ENCODE data around the gene KRT4. TPM values are rescaled to one million over a fixed set of nuclear protein-coding genes. Genes with fewer than 3 reads are reported as not detected.

KRT4 gene
- total RNA-seq, 1 experiment from 2014 or later = 20.7 TPM

DNA sequence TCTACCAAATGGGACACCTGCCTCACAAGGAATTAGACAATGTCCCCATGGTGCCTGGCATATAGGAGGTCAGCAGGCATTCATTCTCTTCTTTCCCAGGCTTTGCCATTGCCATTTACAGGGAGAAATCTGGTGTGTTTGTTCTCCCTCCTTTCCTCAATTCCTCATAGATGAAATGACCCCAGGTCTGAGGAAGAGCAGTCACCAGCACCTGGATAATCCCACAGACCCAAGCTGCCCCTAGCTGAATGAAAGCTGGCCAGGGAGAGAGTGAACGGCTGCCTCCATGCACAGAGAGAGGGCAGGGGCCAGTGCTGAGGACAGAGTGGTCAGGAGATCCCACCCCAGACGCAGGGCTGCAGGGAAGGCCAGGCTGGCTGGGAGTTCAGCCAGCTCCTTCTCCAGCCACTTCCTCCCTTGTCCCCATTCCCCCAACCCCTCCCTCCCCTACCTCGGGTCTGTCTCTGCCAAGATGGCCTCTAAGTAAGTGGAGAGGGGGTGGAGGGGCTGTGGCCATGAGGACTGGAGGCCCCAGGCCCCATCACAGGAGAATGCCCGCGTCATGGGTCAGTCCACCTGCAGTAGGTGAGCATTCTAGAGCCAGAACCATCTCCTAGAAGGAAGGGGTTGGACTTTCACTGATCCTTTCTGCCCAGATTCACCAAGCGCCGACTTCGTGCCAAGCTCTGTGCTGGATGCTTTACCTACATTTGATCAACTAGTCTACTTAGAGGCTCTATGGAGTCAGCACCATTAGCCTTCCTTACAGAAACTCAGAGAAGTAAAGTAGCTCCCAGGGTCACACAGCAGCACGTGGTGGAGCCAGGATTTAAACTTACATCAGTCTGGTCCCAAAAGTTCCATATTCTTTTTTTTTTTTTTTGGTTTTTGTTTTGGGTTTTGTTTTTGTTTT is 2.0 kb upstream of the KRT4 start:
- Histone ChIP-seq H3K4me2 (ENCODE audit: low read length) (no peak overlapping the region), H3K4me1 (ENCODE audit: insufficient read depth, low read length) (peaks cover 14% of the 10 kb centered on the region), H2AFZ (ENCODE audit: low read length) (no peak overlapping the region), H3K27ac (ENCODE audit: low read length) (no peak overlapping the region), H3K9me2 (replicated peaks; ENCODE audit: low read length) (no peaks in the 10 kb centered on the region), H3F3A (ENCODE audit: low read length, unreplicated experiment) (no peaks in the 10 kb centered on the region), H3K4me3 (ENCODE audit: low read length) (no peak overlapping the region), H4K20me1 (ENCODE audit: low read length) (no peaks in the 10 kb centered on the region), H3K9ac (ENCODE audit: low read length) (no peak overlapping the region), H3K36me3 (ENCODE audit: low read depth, low read length) (no peaks in the 10 kb centered on the region), H3K9me3 (ENCODE audit: low read length) (no peaks in the 10 kb centered on the region), H3K27me3 (ENCODE audit: low read length) (no peaks in the 10 kb centered on the region; the same call in 1 of the 2 replicates), H3K79me2 (ENCODE audit: low read length) (no peaks in the 10 kb centered on the region)
- POLR2A ChIA-PET (ENCODE audit: unreplicated experiment) = no interaction called here
- BruUV-seq (replicated peaks) = no TSS peak
- CTCF ChIA-PET = no interaction called here
- no peak for TF ChIP-seq EZH2phosphoT487 (IDR thresholded peaks at IDR 0.05; ENCODE audit: borderline replicate concordance, low read length)
- ATAC-seq (no peak), DNase-seq (no peak)
- intact Hi-C loops (cut with micrococcal nuclease) = no loop called here

DNA sequence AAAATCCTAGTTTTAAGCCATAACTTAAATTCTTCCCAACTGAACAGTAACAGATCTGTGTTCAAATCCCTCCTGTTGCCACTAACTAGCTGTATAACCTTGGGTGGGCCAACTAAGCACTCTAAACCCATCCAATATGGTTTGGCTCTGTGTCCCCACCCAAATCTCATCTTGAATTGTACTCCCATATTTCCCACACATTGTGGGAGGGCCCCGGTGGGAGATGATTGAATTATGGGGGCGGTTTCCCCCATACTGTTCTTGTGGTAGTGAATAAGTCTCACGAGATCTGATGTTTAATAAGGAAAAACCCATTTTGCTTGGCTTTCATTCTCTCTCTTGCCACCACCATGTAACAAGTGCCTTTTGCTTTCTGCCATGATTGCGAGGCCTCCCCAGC is 1.2 kb upstream of the KRT4 start:
- POLR2A ChIA-PET (ENCODE audit: unreplicated experiment) = no interaction called here
- H2AFZ ChIP-seq (ENCODE audit: low read length) = no peak overlapping the region
- CTCF ChIA-PET = no interaction called here
- no peak for DNase-seq
- no peaks in the 10 kb centered on the region for H3K79me2 ChIP-seq (ENCODE audit: low read length)
- BruUV-seq (replicated peaks) = no TSS peak
- intact Hi-C loops (cut with micrococcal nuclease) = no loop called here
- ATAC-seq = no peak
- peaks cover 14% of the 10 kb centered on the region for H3K4me1 ChIP-seq (ENCODE audit: insufficient read depth, low read length)
- no peak for TF ChIP-seq EZH2phosphoT487 (IDR thresholded peaks at IDR 0.05; ENCODE audit: borderline replicate concordance, low read length)
- TF ChIP-seq, protein P1, sequence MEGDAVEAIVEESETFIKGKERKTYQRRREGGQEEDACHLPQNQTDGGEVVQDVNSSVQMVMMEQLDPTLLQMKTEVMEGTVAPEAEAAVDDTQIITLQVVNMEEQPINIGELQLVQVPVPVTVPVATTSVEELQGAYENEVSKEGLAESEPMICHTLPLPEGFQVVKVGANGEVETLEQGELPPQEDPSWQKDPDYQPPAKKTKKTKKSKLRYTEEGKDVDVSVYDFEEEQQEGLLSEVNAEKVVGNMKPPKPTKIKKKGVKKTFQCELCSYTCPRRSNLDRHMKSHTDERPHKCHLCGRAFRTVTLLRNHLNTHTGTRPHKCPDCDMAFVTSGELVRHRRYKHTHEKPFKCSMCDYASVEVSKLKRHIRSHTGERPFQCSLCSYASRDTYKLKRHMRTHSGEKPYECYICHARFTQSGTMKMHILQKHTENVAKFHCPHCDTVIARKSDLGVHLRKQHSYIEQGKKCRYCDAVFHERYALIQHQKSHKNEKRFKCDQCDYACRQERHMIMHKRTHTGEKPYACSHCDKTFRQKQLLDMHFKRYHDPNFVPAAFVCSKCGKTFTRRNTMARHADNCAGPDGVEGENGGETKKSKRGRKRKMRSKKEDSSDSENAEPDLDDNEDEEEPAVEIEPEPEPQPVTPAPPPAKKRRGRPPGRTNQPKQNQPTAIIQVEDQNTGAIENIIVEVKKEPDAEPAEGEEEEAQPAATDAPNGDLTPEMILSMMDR (conservative IDR thresholded peaks at IDR 0.05; ENCODE audit: low read depth, low read length) = no peak
- TF ChIP-seq EZH2 (IDR thresholded peaks at IDR 0.05; ENCODE audit: low read length, unreplicated experiment) = no peak
- no peaks in the 10 kb centered on the region for H3K9me2 ChIP-seq (replicated peaks; ENCODE audit: low read length)
- H4K20me1 ChIP-seq (ENCODE audit: low read length) = no peaks in the 10 kb centered on the region
- no peaks in the 10 kb centered on the region; the same call in 1 of the 2 replicates for H3K27me3 ChIP-seq (ENCODE audit: low read length)
- no peak overlapping the region for H3K4me3 ChIP-seq (ENCODE audit: low read length)
- no peaks in the 10 kb centered on the region for H3K36me3 ChIP-seq (ENCODE audit: low read depth, low read length)
- H3K9me3 ChIP-seq (ENCODE audit: low read length) = no peaks in the 10 kb centered on the region
- H3K27ac ChIP-seq (ENCODE audit: low read length) = no peak overlapping the region
- no peak overlapping the region for H3K4me2 ChIP-seq (ENCODE audit: low read length)
- H3K9ac ChIP-seq (ENCODE audit: low read length) = no peak overlapping the region
- no peaks in the 10 kb centered on the region for H3F3A ChIP-seq (ENCODE audit: low read length, unreplicated experiment)

DNA sequence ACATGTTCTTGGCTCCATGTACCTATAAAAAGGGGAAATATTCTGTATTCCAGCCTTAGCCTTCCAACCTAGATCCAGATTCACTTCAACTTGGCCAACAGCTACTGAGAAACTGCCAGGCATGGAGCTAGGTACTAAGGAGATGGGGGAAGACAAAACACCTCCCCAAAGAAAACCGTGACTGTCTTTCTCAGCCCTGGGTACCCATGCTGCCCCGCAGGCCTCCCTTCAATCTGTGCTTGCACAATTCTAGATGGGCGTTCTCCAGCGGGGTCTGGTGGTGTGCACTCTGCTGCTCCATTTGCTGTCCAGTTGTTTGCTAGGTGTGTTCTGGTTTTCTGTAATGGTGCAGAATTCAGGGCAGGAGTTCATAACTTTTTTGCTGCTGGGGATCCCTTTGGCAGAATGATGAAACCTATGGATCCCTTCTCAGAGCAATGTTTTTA is 817 bp upstream of the KRT4 start:
- H3K36me3 ChIP-seq (ENCODE audit: low read depth, low read length) = no peaks in the 10 kb centered on the region
- H3K27ac ChIP-seq (ENCODE audit: low read length) = peak overlapping the region; percentile 62
- no peak overlapping the region for H3K4me2 ChIP-seq (ENCODE audit: low read length)
- no peaks in the 10 kb centered on the region; the same call in 1 of the 2 replicates for H3K27me3 ChIP-seq (ENCODE audit: low read length)
- H2AFZ ChIP-seq (ENCODE audit: low read length) = no peak overlapping the region
- intact Hi-C loops (cut with micrococcal nuclease) = no loop called here
- H3K4me1 ChIP-seq (ENCODE audit: insufficient read depth, low read length) = peaks cover 14% of the 10 kb centered on the region
- H3K9me2 ChIP-seq (replicated peaks; ENCODE audit: low read length) = no peaks in the 10 kb centered on the region
- no peaks in the 10 kb centered on the region for H3K79me2 ChIP-seq (ENCODE audit: low read length)
- CTCF ChIA-PET = no interaction called here
- no peak overlapping the region for H3K9ac ChIP-seq (ENCODE audit: low read length)
- BruUV-seq (replicated peaks) = no TSS peak
- POLR2A ChIA-PET (ENCODE audit: unreplicated experiment) = no interaction called here
- H3K9me3 ChIP-seq (ENCODE audit: low read length) = no peaks in the 10 kb centered on the region
- DNase-seq = no peak
- ATAC-seq = no peak
- H4K20me1 ChIP-seq (ENCODE audit: low read length) = no peaks in the 10 kb centered on the region
- no peaks in the 10 kb centered on the region for H3F3A ChIP-seq (ENCODE audit: low read length, unreplicated experiment)
- H3K4me3 ChIP-seq (ENCODE audit: low read length) = no peak overlapping the region
- no peak for TF ChIP-seq EZH2phosphoT487 (IDR thresholded peaks at IDR 0.05; ENCODE audit: borderline replicate concordance, low read length)
- no peak for TF ChIP-seq EZH2 (IDR thresholded peaks at IDR 0.05; ENCODE audit: low read length, unreplicated experiment)
